SK-N-SH (cell line): ENCODE data around the gene SH3D21. TPM values are rescaled to one million over a fixed set of nuclear protein-coding genes. Genes with fewer than 3 reads are reported as not detected.

Experiments
- CTCF ChIA-PET: fragments of 300-600, 350-600 bp; formaldehyde crosslinking; extraction: SDS; loops from one replicate; lab custom pipeline; 2021; lab: Yijun Ruan, JAX
- POLR2A ChIA-PET: fragments of 350-600 bp; sonication (Branson Sonifier 250); formaldehyde crosslinking; extraction: SDS; loops from one replicate; lab custom pipeline; 2020; ENCODE audit warnings: antibody characterized with exemption, inconsistent platforms; lab: Yijun Ruan, JAX
- DNase-seq: peaks from one replicate; pipeline ENCODE4 v3.0.0; 2012
- H2AFZ ChIP-seq: fragments of 200-600 bp; sonication (generic); 2 replicates; pipeline ENCODE4 v1.8.1; 2016; ENCODE audit warnings: antibody characterized with exemption, mild to moderate bottlenecking, low read depth
- H3F3A ChIP-seq: fragments of 200-600 bp; sonication (generic); replicated peaks from 2 replicates; pipeline ENCODE3; 2016; ENCODE audit warnings: antibody characterized with exemption, mild to moderate bottlenecking; ENCODE audit not compliant: insufficient read depth
- H3K27ac ChIP-seq, 2 experiments: fragments of 200-500 bp in 1 of 2; fragments of 200-600 bp in 1 of 2; sonication (Bioruptor generic) in 1 of 2; sonication (generic), shearing (Covaris generic) in 1 of 2; 2 replicates each; pipeline versions ENCODE4 v1.5.1 to v1.6.1; 2014 to 2016; ENCODE audit warnings: low read depth in 2 of 2, inconsistent platforms in 1 of 2, low read length in 1 of 2, mild to moderate bottlenecking in 1 of 2, mixed read lengths in 1 of 2
- H3K27me3 ChIP-seq: fragments of 200-600 bp; sonication (generic), shearing (Covaris generic); 2 replicates; pipeline ENCODE4 v1.6.1; 2016; ENCODE audit warnings: mixed run types; ENCODE audit not compliant: insufficient read depth
- H3K36me3 ChIP-seq, 2 experiments: fragments of 200-500 bp in 1 of 2; fragments of 200-600 bp in 1 of 2; sonication (Bioruptor generic) in 1 of 2; sonication (generic) in 1 of 2; replicated peaks in 1 of 2; 2 replicates each; pipeline versions ENCODE3 to v1.5.1; 2014 to 2016; ENCODE audit warnings: low read length in 1 of 2, mild to moderate bottlenecking in 1 of 2; ENCODE audit not compliant: insufficient read depth in 2 of 2, control insufficient read depth in 1 of 2
- H3K4me1 ChIP-seq, 2 experiments: fragments of 200-500 bp in 1 of 2; fragments of 200-600 bp in 1 of 2; sonication (Bioruptor generic) in 1 of 2; sonication (generic), shearing (Covaris generic) in 1 of 2; 2 replicates each; pipeline versions ENCODE4 v1.5.1 to v1.6.1; 2014 to 2016; ENCODE audit warnings: low read depth in 1 of 2, low read length in 1 of 2, mixed run types in 1 of 2; ENCODE audit not compliant: insufficient read depth in 2 of 2, control insufficient read depth in 1 of 2
- H3K4me2 ChIP-seq: fragments of 200-600 bp; sonication (generic), shearing (Covaris generic); 2 replicates; pipeline ENCODE4 v1.6.1; 2017; ENCODE audit warnings: mixed run types
- H3K4me3 ChIP-seq, 2 experiments: fragments of 200-500 bp in 1 of 2; fragments of 200-600 bp in 1 of 2; sonication (Bioruptor generic) in 1 of 2; sonication (generic), shearing (Covaris generic) in 1 of 2; 2 replicates each; pipeline versions ENCODE4 v1.5.1 to v1.8.1; 2014 to 2016; ENCODE audit warnings: low read depth in 2 of 2, inconsistent platforms in 1 of 2, low read length in 1 of 2, mild to moderate bottlenecking in 1 of 2, mixed read lengths in 1 of 2, moderate library complexity in 1 of 2
- H3K79me2 ChIP-seq: fragments of 200-600 bp; sonication (generic); 2 replicates; pipeline ENCODE4 v1.8.1; 2017; ENCODE audit warnings: mild to moderate bottlenecking; ENCODE audit not compliant: insufficient read depth
- H3K9ac ChIP-seq: fragments of 200-600 bp; sonication (generic); 2 replicates; pipeline ENCODE4 v1.6.1; 2017; ENCODE audit warnings: mixed run types
- H3K9me2 ChIP-seq: fragments of 200-600 bp; sonication (generic); 2 replicates; pipeline ENCODE4 v1.6.1; 2017; ENCODE audit warnings: mixed run types
- H3K9me3 ChIP-seq: fragments of 200-600 bp; sonication (generic); 2 replicates; pipeline ENCODE4 v1.6.1; 2017; ENCODE audit warnings: mixed run types, mild to moderate bottlenecking, moderate library complexity
- H4K20me1 ChIP-seq: fragments of 200-600 bp; sonication (generic); 2 replicates; pipeline ENCODE4 v1.6.1; 2017; ENCODE audit warnings: mild to moderate bottlenecking, mixed run types; ENCODE audit not compliant: insufficient read depth
- ELF1 ChIP-seq: IDR thresholded peaks from 2 replicates; pipeline ENCODE4 v1.4.0; 2012
- EP300 ChIP-seq, 2 experiments: IDR thresholded peaks; 2 replicates each; pipeline versions ENCODE4 v1.4.0 to v1.6.1; 2012; ENCODE audit warnings: borderline replicate concordance in 1 of 2, low read depth in 1 of 2, low read length in 1 of 2
- EZH2phosphoT487 ChIP-seq: fragments of 200-600 bp; sonication (generic); IDR thresholded peaks from 2 replicates; pipeline ENCODE4 v1.6.1; 2017; ENCODE audit warnings: low read depth, mixed run types, mild to moderate bottlenecking, antibody characterized with exemption, moderate library complexity, borderline replicate concordance
- FOXJ3 ChIP-seq: sonication (generic); formaldehyde crosslinking; IDR thresholded peaks from 2 replicates; pipeline ENCODE4 v1.5.1; 2020; ENCODE audit warnings: mild to moderate bottlenecking, missing genetic modification reagents
- JUND ChIP-seq: IDR thresholded peaks from 2 replicates; pipeline ENCODE4 v1.4.0; 2012
- MAX ChIP-seq: IDR thresholded peaks from 2 replicates; pipeline ENCODE4 v1.4.0; 2012; ENCODE audit warnings: low read depth
- MXI1 ChIP-seq: IDR thresholded peaks from 2 replicates; pipeline ENCODE4 v1.6.1; 2012; ENCODE audit warnings: mild to moderate bottlenecking, low read depth, low read length, improper control_type of control experiment
- NFIC ChIP-seq: IDR thresholded peaks from 2 replicates; pipeline ENCODE4 v1.4.0; 2012; ENCODE audit warnings: borderline replicate concordance
- NRF1 ChIP-seq: IDR thresholded peaks from 2 replicates; pipeline ENCODE4 v1.6.1; 2012; ENCODE audit warnings: low read depth, mild to moderate bottlenecking, low read length
- RAD21 ChIP-seq: IDR thresholded peaks from 2 replicates; pipeline ENCODE4 v1.6.1; 2012; ENCODE audit warnings: mild to moderate bottlenecking, low read length
- RCOR1 ChIP-seq: fragments of 150-350 bp; IDR thresholded peaks from 2 replicates; pipeline ENCODE4 v1.6.1; 2017; ENCODE audit warnings: antibody characterized with exemption, low read length
- RFX5 ChIP-seq: IDR thresholded peaks from 2 replicates; pipeline ENCODE4 v1.6.1; 2012; ENCODE audit warnings: mild to moderate bottlenecking, improper control_type of control experiment, low read length
- SIN3A ChIP-seq: IDR thresholded peaks from 2 replicates; pipeline ENCODE4 v1.6.1; 2012; ENCODE audit warnings: low read depth, mild to moderate bottlenecking, low read length, moderate library complexity, borderline replicate concordance
- TAF1 ChIP-seq: IDR thresholded peaks from 2 replicates; pipeline ENCODE4 v1.6.1; 2012; ENCODE audit warnings: low read depth, mild to moderate bottlenecking, low read length, moderate library complexity, borderline replicate concordance
- TCF12 ChIP-seq: IDR thresholded peaks from 2 replicates; pipeline ENCODE4 v1.4.0; 2012
- TEAD4 ChIP-seq: IDR thresholded peaks from 2 replicates; pipeline ENCODE4 v1.4.0; 2012; ENCODE audit warnings: mild to moderate bottlenecking, borderline replicate concordance; ENCODE audit not compliant: insufficient read depth
- WGBS: methylation state at CpG from one replicate; pipeline ENCODE4 v1.1.6; 2017; ENCODE audit warnings: low lambda C conversion rate; 5-methylcytosine and 5-hydroxymethylcytosine counted together
- polyA plus RNA-seq, 3 experiments: library from polyadenylated mRNA; depleted of rRNA; stranded (reverse); fragments of >200 nt; gene quantifications; 2 replicates each; pipeline ENCODE4 v1.2.3, GENCODE V29; 2012
- TF ChIP-seq, protein P1 (sequence below): fragments of 150-350 bp; IDR thresholded peaks from 2 replicates; pipeline ENCODE4 v1.6.1; 2016; ENCODE audit warnings: mild to moderate bottlenecking, low read depth, low read length
- TF ChIP-seq, protein P2 (sequence below): fragments of 150-350 bp; IDR thresholded peaks from 2 replicates; pipeline ENCODE4 v1.6.1; 2017; ENCODE audit warnings: antibody characterized with exemption, low read length, low read depth, borderline replicate concordance

The SH3D21 gene
- polyA plus RNA-seq, 1 of the 3 experiments (the other 2 are of a cell fraction), result 1.6 TPM

DNA sequence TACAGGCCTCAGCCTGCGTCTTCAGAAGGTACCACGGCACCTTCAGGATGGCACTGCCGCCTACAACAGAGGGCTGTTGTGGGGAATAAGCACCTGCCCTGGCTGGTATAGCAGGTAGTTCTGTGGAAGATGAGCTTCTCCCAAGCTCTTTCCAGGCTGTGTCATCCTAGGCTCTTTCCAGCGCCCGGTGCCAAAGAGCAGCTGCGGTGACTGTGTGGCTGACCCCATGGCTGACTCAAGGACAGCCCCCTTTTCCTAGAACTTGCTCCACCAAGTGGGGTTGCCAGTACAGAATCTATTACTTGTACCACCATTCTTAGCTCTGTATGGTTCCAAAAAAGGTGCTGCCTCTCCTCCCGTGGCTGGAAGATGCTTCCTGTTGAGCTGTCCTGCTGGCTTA lies 39.2 kb downstream of the SH3D21 start:
- H2AFZ ChIP-seq, result no peak overlapping the region
- no peaks in the 10 kb centered on the region for H4K20me1 ChIP-seq
- peaks cover 48 to 71% of the 10 kb centered on the region in 2 experiments for H3K36me3 ChIP-seq
- whole genome bisulfite sequencing, result 100% methylated on average over 2 of the region's 7 CpGs
- no peaks in the 10 kb centered on the region for H3K27me3 ChIP-seq
- no peak overlapping the region for H3K4me3 ChIP-seq
- H3K4me2 ChIP-seq, result no peak overlapping the region
- H3K9me3 ChIP-seq, result no peaks in the 10 kb centered on the region
- H3K9me2 ChIP-seq, result no peaks in the 10 kb centered on the region
- CTCF ChIA-PET, result interaction anchor here (0.8 to 5.7 kb wide), 2 partner anchors 11 to 22 kb away, joined by 3 to 103 read pairs; no protein-coding TSS in a partner anchor
- peaks cover 17% of the 10 kb centered on the region; the same call in 1 of the 2 replicates for H3K79me2 ChIP-seq
- no peak for TF ChIP-seq TCF12
- TF ChIP-seq RCOR1, result no peak
- TF ChIP-seq, protein P1, sequence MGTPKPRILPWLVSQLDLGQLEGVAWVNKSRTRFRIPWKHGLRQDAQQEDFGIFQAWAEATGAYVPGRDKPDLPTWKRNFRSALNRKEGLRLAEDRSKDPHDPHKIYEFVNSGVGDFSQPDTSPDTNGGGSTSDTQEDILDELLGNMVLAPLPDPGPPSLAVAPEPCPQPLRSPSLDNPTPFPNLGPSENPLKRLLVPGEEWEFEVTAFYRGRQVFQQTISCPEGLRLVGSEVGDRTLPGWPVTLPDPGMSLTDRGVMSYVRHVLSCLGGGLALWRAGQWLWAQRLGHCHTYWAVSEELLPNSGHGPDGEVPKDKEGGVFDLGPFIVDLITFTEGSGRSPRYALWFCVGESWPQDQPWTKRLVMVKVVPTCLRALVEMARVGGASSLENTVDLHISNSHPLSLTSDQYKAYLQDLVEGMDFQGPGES, result no peak
- no peak for TF ChIP-seq MAX
- no peak for TF ChIP-seq EP300 (IDR thresholded peaks at IDR 0.05; ENCODE audit: borderline replicate concordance in 1 of 2, low read depth in 1 of 2, low read length in 1 of 2)
- no peak for TF ChIP-seq ELF1
- TF ChIP-seq RFX5, result no peak
- TF ChIP-seq RAD21, result no peak
- no peak for TF ChIP-seq FOXJ3 (CRISPR knock-in tag)
- TF ChIP-seq, protein P2, sequence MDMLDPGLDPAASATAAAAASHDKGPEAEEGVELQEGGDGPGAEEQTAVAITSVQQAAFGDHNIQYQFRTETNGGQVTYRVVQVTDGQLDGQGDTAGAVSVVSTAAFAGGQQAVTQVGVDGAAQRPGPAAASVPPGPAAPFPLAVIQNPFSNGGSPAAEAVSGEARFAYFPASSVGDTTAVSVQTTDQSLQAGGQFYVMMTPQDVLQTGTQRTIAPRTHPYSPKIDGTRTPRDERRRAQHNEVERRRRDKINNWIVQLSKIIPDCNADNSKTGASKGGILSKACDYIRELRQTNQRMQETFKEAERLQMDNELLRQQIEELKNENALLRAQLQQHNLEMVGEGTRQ, result no peak
- TF ChIP-seq TEAD4, result no peak
- TF ChIP-seq MXI1, result no peak
- TF ChIP-seq NRF1, result no peak
- no peak for TF ChIP-seq EZH2phosphoT487
- TF ChIP-seq, all 33 proteins: peak for 0
- DNase-seq, result no peak
- POLR2A ChIA-PET, result interaction anchor here (0.6 to 1.0 kb wide), 2 partner anchors 60 to 1355 kb away, joined by 3 to 9 read pairs; no protein-coding TSS in a partner anchor
- H3K27ac ChIP-seq, result peak overlapping the region in 1 of 2 experiments; percentile 87; a peak in 1 of 4 replicates
- no peak overlapping the region for H3K9ac ChIP-seq
- peaks cover 3 to 28% of the 10 kb centered on the region in 2 experiments; a peak in 3 of 4 replicates for H3K4me1 ChIP-seq
- H3F3A ChIP-seq, result peaks cover 23% of the 10 kb centered on the region

DNA sequence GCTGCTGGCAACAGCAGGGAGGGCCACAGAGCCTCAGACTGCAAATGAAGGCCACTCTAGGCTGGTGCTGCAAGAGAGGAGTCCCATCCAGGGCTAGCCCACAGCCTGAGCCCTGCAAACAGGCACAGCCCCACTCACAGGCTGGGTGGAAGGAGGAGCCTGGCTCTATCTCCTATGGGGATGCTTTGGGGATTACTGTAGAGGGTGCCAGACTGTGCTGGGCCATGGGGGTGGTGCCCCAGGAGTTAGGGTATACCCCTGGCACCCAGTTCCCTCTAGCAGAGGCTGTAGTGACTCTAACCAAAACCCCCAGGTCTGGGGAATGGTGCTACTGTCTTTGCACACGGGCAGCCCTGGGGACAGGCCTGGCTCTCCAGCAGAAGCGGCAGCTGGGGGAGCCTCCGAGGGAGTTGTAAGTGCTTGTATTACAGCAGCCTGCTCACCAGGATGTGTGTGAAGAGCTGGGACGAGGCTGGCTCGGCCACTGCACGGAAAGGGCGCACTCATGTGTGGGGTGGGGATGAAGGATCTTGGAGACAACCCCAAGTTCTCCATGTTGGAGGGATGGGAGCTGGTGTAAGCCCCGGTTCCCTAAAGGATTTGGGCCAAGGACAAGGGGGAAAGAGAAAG lies 40.7 kb downstream of the SH3D21 start:
- 89% methylated on average over 7 of the region's 8 CpGs for WGBS

More for the DNA sequence above, 40.7 kb downstream of the SH3D21 start:
- Histone ChIP-seq H3K27me3 (no peaks in the 10 kb centered on the region), H4K20me1 (no peaks in the 10 kb centered on the region), H3K4me2 (no peak overlapping the region), H3K4me1 (peaks cover 18 to 40% of the 10 kb centered on the region in 2 experiments), H3K4me3 (no peak overlapping the region), H3K9ac (no peak overlapping the region), H2AFZ (no peak overlapping the region), H3K9me2 (no peaks in the 10 kb centered on the region), H3K27ac (peak overlapping the region in 1 of 2 experiments; percentile 44; a peak in 1 of 4 replicates), H3K9me3 (no peaks in the 10 kb centered on the region), H3K36me3 (peaks cover 39 to 57% of the 10 kb centered on the region in 2 experiments), H3F3A (peaks cover 36% of the 10 kb centered on the region), H3K79me2 (peaks cover 17% of the 10 kb centered on the region; the same call in 1 of the 2 replicates)
- DNase-seq, result no peak
- ChIA-PET CTCF (interaction anchor here (7.4 kb wide), 1 partner anchor 21 kb away, joined by 86 read pairs; no protein-coding TSS in a partner anchor), POLR2A (no interaction called here)
- TF ChIP-seq NFIC (no peak), JUND (no peak), EP300 (IDR thresholded peaks at IDR 0.05; ENCODE audit: borderline replicate concordance in 1 of 2, low read depth in 1 of 2, low read length in 1 of 2) (no peak), TAF1 (no peak), NRF1 (no peak), SIN3A (no peak)
